ENCODE measurements around the gene FRMD4A. TPM values are rescaled to one million over a fixed set of nuclear protein-coding genes. Genes with fewer than 3 reads are reported as not detected.
A peak's percentile ranks its signal among the peaks of the same experiment; 100 is the strongest.

The FRMD4A gene
- polyA plus RNA-seq, 1 of the 3 experiments (the other 2 are of a cell fraction): 37.7 TPM

DNA sequence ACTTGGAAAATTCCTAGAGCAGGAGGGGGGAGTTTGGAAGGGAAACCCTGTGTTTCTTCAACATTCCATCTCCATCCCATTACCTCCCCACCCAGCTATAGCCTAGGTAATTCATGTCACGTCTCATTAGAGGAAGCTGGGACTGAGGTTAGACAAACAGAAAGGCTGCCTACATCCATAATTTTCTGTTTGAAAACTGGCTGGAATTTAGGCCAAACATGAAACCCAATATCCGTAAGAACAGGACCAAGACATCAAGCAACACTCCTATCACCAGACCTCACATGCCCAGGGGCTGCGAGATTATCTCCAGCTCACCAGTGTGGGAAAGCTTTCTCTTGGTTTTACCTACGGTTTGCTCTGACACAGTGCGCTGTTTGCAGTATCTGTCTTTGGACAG lies 316.3 kb downstream of the FRMD4A start (continued):
- TF ChIP-seq, protein P1, sequence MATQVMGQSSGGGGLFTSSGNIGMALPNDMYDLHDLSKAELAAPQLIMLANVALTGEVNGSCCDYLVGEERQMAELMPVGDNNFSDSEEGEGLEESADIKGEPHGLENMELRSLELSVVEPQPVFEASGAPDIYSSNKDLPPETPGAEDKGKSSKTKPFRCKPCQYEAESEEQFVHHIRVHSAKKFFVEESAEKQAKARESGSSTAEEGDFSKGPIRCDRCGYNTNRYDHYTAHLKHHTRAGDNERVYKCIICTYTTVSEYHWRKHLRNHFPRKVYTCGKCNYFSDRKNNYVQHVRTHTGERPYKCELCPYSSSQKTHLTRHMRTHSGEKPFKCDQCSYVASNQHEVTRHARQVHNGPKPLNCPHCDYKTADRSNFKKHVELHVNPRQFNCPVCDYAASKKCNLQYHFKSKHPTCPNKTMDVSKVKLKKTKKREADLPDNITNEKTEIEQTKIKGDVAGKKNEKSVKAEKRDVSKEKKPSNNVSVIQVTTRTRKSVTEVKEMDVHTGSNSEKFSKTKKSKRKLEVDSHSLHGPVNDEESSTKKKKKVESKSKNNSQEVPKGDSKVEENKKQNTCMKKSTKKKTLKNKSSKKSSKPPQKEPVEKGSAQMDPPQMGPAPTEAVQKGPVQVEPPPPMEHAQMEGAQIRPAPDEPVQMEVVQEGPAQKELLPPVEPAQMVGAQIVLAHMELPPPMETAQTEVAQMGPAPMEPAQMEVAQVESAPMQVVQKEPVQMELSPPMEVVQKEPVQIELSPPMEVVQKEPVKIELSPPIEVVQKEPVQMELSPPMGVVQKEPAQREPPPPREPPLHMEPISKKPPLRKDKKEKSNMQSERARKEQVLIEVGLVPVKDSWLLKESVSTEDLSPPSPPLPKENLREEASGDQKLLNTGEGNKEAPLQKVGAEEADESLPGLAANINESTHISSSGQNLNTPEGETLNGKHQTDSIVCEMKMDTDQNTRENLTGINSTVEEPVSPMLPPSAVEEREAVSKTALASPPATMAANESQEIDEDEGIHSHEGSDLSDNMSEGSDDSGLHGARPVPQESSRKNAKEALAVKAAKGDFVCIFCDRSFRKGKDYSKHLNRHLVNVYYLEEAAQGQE (IDR thresholded peaks at IDR 0.05; ENCODE audit: low read depth, low read length): peak; percentile 41; the same call in 1 of the 2 replicates
- TF ChIP-seq, protein P2, sequence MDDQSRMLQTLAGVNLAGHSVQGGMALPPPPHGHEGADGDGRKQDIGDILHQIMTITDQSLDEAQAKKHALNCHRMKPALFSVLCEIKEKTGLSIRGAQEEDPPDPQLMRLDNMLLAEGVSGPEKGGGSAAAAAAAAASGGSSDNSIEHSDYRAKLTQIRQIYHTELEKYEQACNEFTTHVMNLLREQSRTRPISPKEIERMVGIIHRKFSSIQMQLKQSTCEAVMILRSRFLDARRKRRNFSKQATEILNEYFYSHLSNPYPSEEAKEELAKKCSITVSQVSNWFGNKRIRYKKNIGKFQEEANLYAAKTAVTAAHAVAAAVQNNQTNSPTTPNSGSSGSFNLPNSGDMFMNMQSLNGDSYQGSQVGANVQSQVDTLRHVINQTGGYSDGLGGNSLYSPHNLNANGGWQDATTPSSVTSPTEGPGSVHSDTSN (IDR thresholded peaks at IDR 0.05): peak; percentile 88
- TF ChIP-seq GATA2 (CRISPR knock-in tag; IDR thresholded peaks at IDR 0.05) (peak; percentile 74), RAD21 (IDR thresholded peaks at IDR 0.05; ENCODE audit: low read length) (peak; percentile 33), GABPA (IDR thresholded peaks at IDR 0.05; ENCODE audit: low read depth) (no peak)
- TF ChIP-seq, protein P3, sequence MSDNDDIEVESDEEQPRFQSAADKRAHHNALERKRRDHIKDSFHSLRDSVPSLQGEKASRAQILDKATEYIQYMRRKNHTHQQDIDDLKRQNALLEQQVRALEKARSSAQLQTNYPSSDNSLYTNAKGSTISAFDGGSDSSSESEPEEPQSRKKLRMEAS (IDR thresholded peaks at IDR 0.05; ENCODE audit: low read depth): no peak

DNA sequence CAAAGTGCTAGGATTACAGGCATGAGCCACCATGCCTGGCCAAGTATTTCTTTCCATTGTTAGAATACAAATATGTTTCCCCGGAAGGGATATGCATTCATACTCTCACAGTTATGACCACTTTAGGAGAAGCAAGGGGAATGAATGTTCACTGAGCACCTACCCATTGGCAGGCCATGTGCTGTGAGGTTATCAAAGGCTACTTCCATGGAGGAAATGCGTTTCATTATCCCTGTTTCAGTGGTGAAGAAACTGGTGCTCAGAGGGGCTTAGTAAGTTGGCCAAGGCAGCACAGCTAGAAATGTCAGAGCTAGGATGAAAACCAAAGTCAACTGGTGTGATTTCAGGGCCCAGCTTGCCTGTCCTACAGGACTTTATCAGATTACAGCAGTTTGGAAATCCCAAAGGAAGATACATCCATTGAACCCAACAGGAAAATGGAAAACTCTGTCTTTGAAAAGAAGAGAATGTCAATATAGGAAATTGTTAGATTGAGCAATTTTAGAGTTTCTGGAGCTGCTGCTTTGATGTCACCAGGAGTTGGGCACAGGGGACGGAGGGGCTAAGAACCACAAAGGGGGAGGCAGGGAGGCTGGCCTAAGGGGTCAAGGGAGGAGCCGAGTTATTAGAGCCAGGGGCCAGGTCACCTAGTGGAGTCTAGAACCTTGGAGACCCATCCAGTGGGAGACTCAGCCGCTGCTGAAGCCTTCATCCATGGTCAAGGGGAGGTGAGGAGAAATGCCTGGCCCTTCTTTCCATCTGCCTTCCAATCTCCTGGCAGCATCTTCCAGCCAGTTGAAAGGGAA lies 319.8 kb downstream of the FRMD4A start:
- no peaks in the 10 kb centered on the region for H3K9me3 ChIP-seq
- peak overlapping the region; percentile 85; the same call in 1 of the 2 replicates for H3K9ac ChIP-seq
- TF ChIP-seq, protein P1 (IDR thresholded peaks at IDR 0.05; ENCODE audit: low read depth, low read length): no peak
- TF ChIP-seq MXI1 (IDR thresholded peaks at IDR 0.05; ENCODE audit: low read depth, low read length) (no peak), GATA2 (CRISPR knock-in tag; IDR thresholded peaks at IDR 0.05) (no peak), EP300 (IDR thresholded peaks at IDR 0.05; ENCODE audit: borderline replicate concordance in 1 of 2, low read depth in 1 of 2, low read length in 1 of 2) (no peak), POLR2AphosphoS5 (IDR thresholded peaks at IDR 0.05; ENCODE audit: low read depth, low read length) (no peak), RCOR1 (IDR thresholded peaks at IDR 0.05; ENCODE audit: low read length) (no peak), CHD2 (IDR thresholded peaks at IDR 0.05; ENCODE audit: low read length, partially characterized antibody) (no peak), TAF1 (IDR thresholded peaks at IDR 0.05; ENCODE audit: borderline replicate concordance, low read depth, low read length) (no peak), FOXJ3 (CRISPR knock-in tag; IDR thresholded peaks at IDR 0.05) (no peak)
- TF ChIP-seq, protein P4, sequence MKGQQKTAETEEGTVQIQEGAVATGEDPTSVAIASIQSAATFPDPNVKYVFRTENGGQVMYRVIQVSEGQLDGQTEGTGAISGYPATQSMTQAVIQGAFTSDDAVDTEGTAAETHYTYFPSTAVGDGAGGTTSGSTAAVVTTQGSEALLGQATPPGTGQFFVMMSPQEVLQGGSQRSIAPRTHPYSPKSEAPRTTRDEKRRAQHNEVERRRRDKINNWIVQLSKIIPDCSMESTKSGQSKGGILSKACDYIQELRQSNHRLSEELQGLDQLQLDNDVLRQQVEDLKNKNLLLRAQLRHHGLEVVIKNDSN (IDR thresholded peaks at IDR 0.05; ENCODE audit: borderline replicate concordance, low read depth): no peak
- TF ChIP-seq, protein P5, sequence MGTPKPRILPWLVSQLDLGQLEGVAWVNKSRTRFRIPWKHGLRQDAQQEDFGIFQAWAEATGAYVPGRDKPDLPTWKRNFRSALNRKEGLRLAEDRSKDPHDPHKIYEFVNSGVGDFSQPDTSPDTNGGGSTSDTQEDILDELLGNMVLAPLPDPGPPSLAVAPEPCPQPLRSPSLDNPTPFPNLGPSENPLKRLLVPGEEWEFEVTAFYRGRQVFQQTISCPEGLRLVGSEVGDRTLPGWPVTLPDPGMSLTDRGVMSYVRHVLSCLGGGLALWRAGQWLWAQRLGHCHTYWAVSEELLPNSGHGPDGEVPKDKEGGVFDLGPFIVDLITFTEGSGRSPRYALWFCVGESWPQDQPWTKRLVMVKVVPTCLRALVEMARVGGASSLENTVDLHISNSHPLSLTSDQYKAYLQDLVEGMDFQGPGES (IDR thresholded peaks at IDR 0.05; ENCODE audit: low read depth, low read length): no peak
- no peaks in the 10 kb centered on the region for H4K20me1 ChIP-seq (ENCODE audit: insufficient read depth)
- no peaks in the 10 kb centered on the region for H3K36me3 ChIP-seq (replicated peaks in 1 of 2; ENCODE audit: control insufficient read depth in 1 of 2, insufficient read depth in 2 of 2, low read length in 1 of 2)
- H3K9me2 ChIP-seq: no peaks in the 10 kb centered on the region
- H3K27ac ChIP-seq (ENCODE audit: low read depth in 2 of 2, low read length in 1 of 2): peak overlapping the region; percentile 97 to 99
- no peaks in the 10 kb centered on the region for H3K27me3 ChIP-seq (ENCODE audit: insufficient read depth)
- DNase-seq: no peak
- peaks cover 21% of the 10 kb centered on the region for H3K79me2 ChIP-seq (ENCODE audit: insufficient read depth)
- no peak overlapping the region for H2AFZ ChIP-seq (ENCODE audit: low read depth)
- 75% methylated on average over 5 of the region's 5 CpGs for WGBS (ENCODE audit: low lambda C conversion rate)
- POLR2A ChIA-PET: interaction anchor here (0.9 kb wide), 1 partner anchor 163 kb away, joined by 4 read pairs; no protein-coding TSS in a partner anchor
- H3K4me3 ChIP-seq (ENCODE audit: low read depth in 2 of 2, low read length in 1 of 2): no peak overlapping the region
- H3K4me2 ChIP-seq: no peak overlapping the region
- peaks cover 34% of the 10 kb centered on the region for H3F3A ChIP-seq (replicated peaks; ENCODE audit: insufficient read depth)
- CTCF ChIA-PET: interaction anchor here (0.6 kb wide), 1 partner anchor 16 kb away, joined by 3 read pairs; no protein-coding TSS in a partner anchor
- peaks cover 0 to 31% of the 10 kb centered on the region in 2 experiments; a peak in 2 of 4 replicates for H3K4me1 ChIP-seq (ENCODE audit: control insufficient read depth in 1 of 2, insufficient read depth in 2 of 2, low read depth in 1 of 2, low read length in 1 of 2)
